Measurements from ENCODE around the gene HCK.

HCK gene

DNA sequence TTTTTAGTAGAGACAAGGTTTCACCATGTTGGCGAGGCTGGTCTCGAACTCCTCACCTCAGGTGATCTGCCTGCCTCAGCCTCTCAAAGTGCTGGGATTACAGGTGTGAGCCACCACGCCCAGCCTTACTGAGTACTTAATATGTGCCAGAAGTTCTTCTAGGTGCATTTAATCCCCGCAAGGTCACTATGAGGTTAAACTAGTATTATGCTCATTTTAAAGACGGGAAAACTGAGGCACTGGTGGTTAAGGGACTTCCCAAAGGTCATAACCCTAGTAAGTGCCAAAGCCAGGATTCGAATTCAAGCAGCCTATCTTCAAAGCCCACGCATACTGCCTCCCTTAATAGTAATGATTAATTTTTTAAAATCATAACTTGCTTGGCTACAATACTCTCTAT lies 42.5 kb upstream of the HCK start:
- no peak for TF ChIP-seq CTCF (IDR thresholded peaks at IDR 0.05; ENCODE audit: insufficient read depth, missing control alignments)
- DNase-seq (ENCODE audit: insufficient read length, low spot score) (no peak), FAIRE-seq (no peak)

GRCh38 chr20:32010101-32010500 lies 41.9 kb upstream of the HCK start, which contains the start of gene CCM2L:
Gene CCM2L (plus strand): TSS chr20:32010438. CDS start chr20:32010455, 17 bp downstream.
- no peak for DNase-seq (ENCODE audit: insufficient read length, low spot score)
- no peak for TF ChIP-seq CTCF (IDR thresholded peaks at IDR 0.05; ENCODE audit: insufficient read depth, missing control alignments)
- no peak for FAIRE-seq

DNA sequence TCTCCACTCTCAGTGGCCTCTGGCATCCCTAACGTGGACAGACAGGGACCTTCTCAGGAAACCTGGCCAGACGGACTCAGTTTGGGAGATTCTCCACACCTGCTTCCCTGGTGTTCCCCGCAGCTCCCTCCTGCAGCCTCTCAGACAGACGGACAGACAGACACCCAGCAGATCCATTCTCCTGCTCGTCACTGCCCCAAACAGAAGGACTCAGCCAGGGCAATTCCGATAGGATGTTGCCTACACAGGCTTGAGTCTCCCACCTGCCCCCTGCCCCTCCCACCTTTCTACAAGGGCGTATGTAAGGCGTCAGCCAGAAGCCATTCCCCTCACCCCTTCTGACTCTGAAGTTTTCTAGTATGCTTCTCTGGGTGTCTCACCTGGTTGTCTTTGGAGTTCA lies 41.4 kb upstream of the HCK start:
- no peak for TF ChIP-seq CTCF (IDR thresholded peaks at IDR 0.05; ENCODE audit: insufficient read depth, missing control alignments)
- DNase-seq (ENCODE audit: insufficient read length, low spot score) (no peak), FAIRE-seq (no peak)

GRCh38 chr20:32012159-32012688 lies 39.8 kb upstream of the HCK start:
- no peak for TF ChIP-seq CTCF (IDR thresholded peaks at IDR 0.05; ENCODE audit: insufficient read depth, missing control alignments)
- FAIRE-seq (no peak), DNase-seq (ENCODE audit: insufficient read length, low spot score) (no peak)

- TF ChIP-seq CTCF (IDR thresholded peaks at IDR 0.05; ENCODE audit: insufficient read depth, missing control alignments), result no peak
- no peak for FAIRE-seq
These were observed 38.7 kb upstream of the HCK start for GRCh38 chr20:32013326-32013725.

DNA sequence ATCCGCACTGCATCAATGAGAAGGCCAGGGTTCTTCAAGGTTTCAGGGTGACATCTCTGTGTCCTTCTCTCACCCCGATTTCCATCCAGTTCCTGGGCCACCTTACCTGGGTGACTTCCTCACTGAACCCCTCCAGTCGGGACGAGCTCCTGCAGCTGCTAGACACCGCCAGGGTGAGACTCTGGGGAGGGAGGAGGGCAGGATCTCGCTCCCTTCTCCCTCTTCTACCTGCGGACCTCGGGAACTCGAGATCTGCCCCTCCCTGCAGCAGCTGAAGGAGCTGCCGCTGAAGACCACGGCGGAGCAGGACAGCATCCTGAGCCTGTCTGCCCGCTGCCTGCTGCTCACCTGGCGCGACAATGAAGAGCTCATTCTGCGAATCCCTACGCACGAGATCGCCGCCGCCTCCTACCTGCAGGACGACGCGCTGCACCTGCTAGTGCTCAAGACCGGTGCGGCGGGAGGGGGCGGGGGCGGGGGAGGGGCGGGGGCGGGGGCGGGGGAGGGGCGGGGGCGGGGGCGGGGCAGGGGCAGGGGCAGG lies 34.3 kb upstream of the HCK start:
- no peak for FAIRE-seq
- peak; percentile 47 for DNase-seq (ENCODE audit: insufficient read length, low spot score)
- TF ChIP-seq CTCF (IDR thresholded peaks at IDR 0.05; ENCODE audit: insufficient read depth, missing control alignments), result no peak

More at GRCh38 chr20:32013326-32013725, 38.7 kb upstream of the HCK start:
- no peak for DNase-seq (ENCODE audit: insufficient read length, low spot score)

All from D721Med (cell line).